Gastroesophageal sphincter (tissue), 3 donors: ENCODE measurements around the gene RGCC.

Source experiments
- CTCF ChIP-seq, 4 experiments: fragments of 200-600 bp in 2 of 4; fragments of 450-650 bp in 2 of 4; sonication (generic) in 1 of 4; IDR thresholded peaks; one replicate each; pipeline ENCODE4 v1.5.1; 2017 to 2019; ENCODE audit warnings: antibody characterized with exemption in 4 of 4, mild to moderate bottlenecking in 2 of 4, moderate library complexity in 2 of 4
- EP300 ChIP-seq: sonication (generic); formaldehyde crosslinking; IDR thresholded peaks from one replicate; pipeline ENCODE4 v1.6.1; 2017; ENCODE audit warnings: antibody characterized with exemption, mild to moderate bottlenecking
- POLR2A ChIP-seq, 2 donors: fragments of 450-650 bp; IDR thresholded peaks; one replicate each; pipeline ENCODE4 v1.6.1; 2017; ENCODE audit warnings: antibody characterized with exemption in 2 of 2, mild to moderate bottlenecking in 2 of 2, moderate library complexity in 1 of 2
- POLR2AphosphoS5 ChIP-seq: sonication (generic); formaldehyde crosslinking; IDR thresholded peaks from one replicate; pipeline ENCODE4 v1.6.1; 2017; ENCODE audit warnings: antibody characterized with exemption

DNA sequence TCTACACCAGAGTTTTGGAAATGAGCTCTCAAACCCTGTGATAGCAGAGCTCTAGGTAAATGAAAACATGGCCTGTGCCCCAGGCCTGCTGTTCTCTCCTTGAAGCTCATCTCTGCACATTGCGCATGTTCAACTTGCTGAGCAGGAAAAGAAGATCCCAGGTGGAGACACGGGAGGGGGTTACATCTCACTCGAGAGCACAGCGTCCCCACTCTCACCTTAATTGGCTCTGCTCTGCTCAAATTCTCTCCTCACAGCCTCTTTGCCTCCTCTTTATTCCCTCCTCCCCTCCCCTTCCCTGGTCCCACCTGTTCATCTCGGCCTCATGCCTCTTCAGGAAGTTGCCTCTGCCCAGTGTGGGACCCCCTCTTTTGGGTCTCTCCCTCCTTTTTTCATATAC is 44.7 kb downstream of the RGCC start:
- no peak for TF ChIP-seq POLR2A (IDR thresholded peaks at IDR 0.05)
- no peak for TF ChIP-seq CTCF (IDR thresholded peaks at IDR 0.05)
- TF ChIP-seq POLR2AphosphoS5: no peak
- no peak for TF ChIP-seq EP300
